ENCODE results near the gene EHBP1.
A peak's percentile ranks its signal among the peaks of the same experiment; 100 is the strongest.

Gene EHBP1

GRCh38 chr2:62663920-62664795 is 41.4 kb upstream of the EHBP1 start:
- ChIA-PET POLR2A (no interaction called here), CTCF (interaction anchor here (0.6 to 1.6 kb wide), 5 partner anchors 111 to 1091 kb away, joined by 3 to 4 read pairs (median 4); no protein-coding TSS in a partner anchor)
- peaks cover 14% of the 10 kb centered on the region for H3K4me1 ChIP-seq (ENCODE audit: control insufficient read depth, insufficient read depth, low read length)
- no peaks in the 10 kb centered on the region for H3K36me3 ChIP-seq (ENCODE audit: control insufficient read depth in 2 of 2, insufficient read depth in 1 of 2, low read length in 2 of 2)
- H3K4me3 ChIP-seq (ENCODE audit: low read depth, low read length) = no peak overlapping the region
- TF ChIP-seq PRDM6 (tag by site-specific recombination; IDR thresholded peaks at IDR 0.05) (0 out of 2 replicates have a peak, but pooled peaks have one; percentile 21), ZBTB21 (tag by site-specific recombination; IDR thresholded peaks at IDR 0.05) (no peak), ZNF366 (tag by site-specific recombination; conservative IDR thresholded peaks at IDR 0.05) (0 out of 2 replicates have a peak, but pooled peaks have one; percentile 36), ZNF585B (tag by site-specific recombination; IDR thresholded peaks at IDR 0.05) (no peak), ZNF596 (tag by site-specific recombination; IDR thresholded peaks at IDR 0.05) (peak; percentile 95), ZNF175 (tag by site-specific recombination; IDR thresholded peaks at IDR 0.05) (no peak), SCRT1 (tag by site-specific recombination; IDR thresholded peaks at IDR 0.05; ENCODE audit: borderline replicate concordance) (no peak)
- no peaks in the 10 kb centered on the region for H3K9me3 ChIP-seq (ENCODE audit: control insufficient read depth, insufficient read depth, low read depth, low read length)
- H3K27ac ChIP-seq (ENCODE audit: extremely low read depth, low read depth, low read length) = no peak overlapping the region

- Histone ChIP-seq H3K36me3 (ENCODE audit: control insufficient read depth in 2 of 2, insufficient read depth in 1 of 2, low read length in 2 of 2) (no peaks in the 10 kb centered on the region), H3K4me1 (ENCODE audit: control insufficient read depth, insufficient read depth, low read length) (peaks cover 14% of the 10 kb centered on the region), H3K27ac (ENCODE audit: extremely low read depth, low read depth, low read length) (no peak overlapping the region), H3K4me3 (ENCODE audit: low read depth, low read length) (no peak overlapping the region), H3K9me3 (ENCODE audit: control insufficient read depth, insufficient read depth, low read depth, low read length) (no peaks in the 10 kb centered on the region)
- no peak for TF ChIP-seq ZXDB (tag by site-specific recombination; IDR thresholded peaks at IDR 0.05)
- no peak for TF ChIP-seq ELK4 (IDR thresholded peaks at IDR 0.05; ENCODE audit: borderline replicate concordance, low read depth, low read length)
- no peak for TF ChIP-seq ZBTB7A (tag by site-specific recombination; IDR thresholded peaks at IDR 0.05; ENCODE audit: low read depth)
- no peak for TF ChIP-seq ZNF404 (tag by site-specific recombination; IDR thresholded peaks at IDR 0.05)
- TF ChIP-seq ZNF391 (tag by site-specific recombination; IDR thresholded peaks at IDR 0.05; ENCODE audit: borderline replicate concordance, low read depth) = no peak
- TF ChIP-seq ZNF791 (tag by site-specific recombination; IDR thresholded peaks at IDR 0.05) = no peak
- no peak for TF ChIP-seq ZFP37 (tag by site-specific recombination; IDR thresholded peaks at IDR 0.05)
- no peak for TF ChIP-seq ZNF292 (tag by site-specific recombination; IDR thresholded peaks at IDR 0.05; ENCODE audit: borderline replicate concordance, low read depth)
- TF ChIP-seq ZNF555 (tag by site-specific recombination; conservative IDR thresholded peaks at IDR 0.05) = no peak
- ChIA-PET CTCF (interaction anchor here (1.1 kb wide), 1 partner anchor 110 kb away, joined by 3 read pairs; no protein-coding TSS in a partner anchor), POLR2A (interaction anchor here (0.6 kb wide), 1 partner anchor 735 kb away, joined by 3 read pairs; no protein-coding TSS in a partner anchor)
These were observed 40.1 kb upstream of the EHBP1 start for GRCh38 chr2:62665446-62665845.

GRCh38 chr2:62669180-62669579 is 36.3 kb upstream of the EHBP1 start:
- Histone ChIP-seq H3K36me3 (ENCODE audit: control insufficient read depth in 2 of 2, insufficient read depth in 1 of 2, low read length in 2 of 2) (no peaks in the 10 kb centered on the region), H3K4me3 (ENCODE audit: low read depth, low read length) (no peak overlapping the region), H3K27ac (ENCODE audit: extremely low read depth, low read depth, low read length) (no peak overlapping the region), H3K9me3 (ENCODE audit: control insufficient read depth, insufficient read depth, low read depth, low read length) (no peaks in the 10 kb centered on the region), H3K4me1 (ENCODE audit: control insufficient read depth, insufficient read depth, low read length) (peaks cover 7% of the 10 kb centered on the region; the same call in 1 of the 2 replicates)
- ChIA-PET CTCF (no interaction called here), POLR2A (no interaction called here)
- no peak for TF ChIP-seq ZNF473 (tag by site-specific recombination; IDR thresholded peaks at IDR 0.05)
- no peak for TF ChIP-seq ZNF350 (tag by site-specific recombination; IDR thresholded peaks at IDR 0.05)
- no peak for TF ChIP-seq ZNF48 (tag by site-specific recombination; IDR thresholded peaks at IDR 0.05)
- no peak for TF ChIP-seq GLI2 (tag by site-specific recombination; IDR thresholded peaks at IDR 0.05; ENCODE audit: borderline replicate concordance, low read depth)
- TF ChIP-seq ZNF639 (tag by site-specific recombination; IDR thresholded peaks at IDR 0.05) = no peak
- TF ChIP-seq ZBTB49 (tag by site-specific recombination; IDR thresholded peaks at IDR 0.05; ENCODE audit: low read depth) = no peak
